Natural killer cell (primary cell): ENCODE results near the gene PCSK7. TPM values are rescaled to one million over a fixed set of nuclear protein-coding genes. Genes with fewer than 3 reads are reported as not detected.

Experiments used
- ATAC-seq, 3 donors: fragments of 150-1000 bp in 2 of 3; fragments of 200-7000 bp in 1 of 3; cut with Tn5 transposase; 1 replicate in 1 of 3; 2 replicates in 2 of 3; pipeline ENCODE4 v1.10.0; 2021; ENCODE audit warnings: mild to moderate bottlenecking in 2 of 3, moderate library complexity in 2 of 3
- DNase-seq, 2 donors: peaks; one replicate each; pipeline versions ENCODE4 v3.0.0 to v3.0.0-alpha.2; 2013 to 2021; ENCODE audit warnings: mixed read lengths in 1 of 2
- H3K27ac ChIP-seq: one replicate; pipeline ENCODE4 v1.5.1; 2013; ENCODE audit warnings: mild to moderate bottlenecking, low read length
- H3K27me3 ChIP-seq: one replicate; pipeline ENCODE4 v1.6.1; 2013; ENCODE audit warnings: low read length; ENCODE audit not compliant: control insufficient read depth, insufficient read depth
- H3K36me3 ChIP-seq: one replicate; pipeline ENCODE4 v1.6.1; 2013; ENCODE audit warnings: low read length; ENCODE audit not compliant: control insufficient read depth, insufficient read depth
- H3K4me1 ChIP-seq: one replicate; pipeline ENCODE4 v1.6.1; 2013; ENCODE audit warnings: low read length; ENCODE audit not compliant: control insufficient read depth, insufficient read depth
- H3K4me3 ChIP-seq: one replicate; pipeline ENCODE4 v1.5.1; 2013; ENCODE audit warnings: low read length
- H3K9me3 ChIP-seq: one replicate; pipeline ENCODE4 v1.6.1; 2013; ENCODE audit warnings: low read length; ENCODE audit not compliant: control insufficient read depth, insufficient read depth
- H3K27ac Mint-ChIP-seq, 2 donors: one replicate each; pipeline ENCODE4 v1.8.0; 2022; ENCODE audit warnings: mild to moderate bottlenecking in 2 of 2, mixed read lengths in 2 of 2, moderate library complexity in 1 of 2
- H3K27me3 Mint-ChIP-seq, 2 donors: one replicate each; pipeline ENCODE4 v1.8.0; 2022; ENCODE audit warnings: low read depth in 2 of 2, mixed read lengths in 2 of 2
- H3K36me3 Mint-ChIP-seq: one replicate; pipeline ENCODE4 v1.8.0; 2022; ENCODE audit warnings: mixed read lengths
- H3K4me1 Mint-ChIP-seq, 2 donors: one replicate each; pipeline ENCODE4 v1.8.0; 2022; ENCODE audit warnings: mixed read lengths in 2 of 2
- H3K4me3 Mint-ChIP-seq: one replicate; pipeline ENCODE4 v1.8.0; 2022; ENCODE audit warnings: mild to moderate bottlenecking, moderate library complexity, mixed read lengths
- H3K9me3 Mint-ChIP-seq, 2 donors: one replicate each; pipeline ENCODE4 v1.8.0; 2022; ENCODE audit warnings: mixed read lengths in 2 of 2
- WGBS: methylation state at CpG from one replicate; pipeline ENCODE4 v1.1.7; 2013; ENCODE audit warnings: missing lambda C conversion rate; ENCODE audit not compliant: insufficient coverage; 5-methylcytosine and 5-hydroxymethylcytosine counted together
- intact Hi-C: fragments of 100-400 bp; cut with micrococcal nuclease; formaldehyde crosslinking; loops from one replicate; pipeline ENCODE4 v1.14.2; 2022
- total RNA-seq, 4 donors: library from RNA; stranded (reverse); fragments of 120-200 nt in 1 of 4; gene quantifications; one replicate each; pipeline versions ENCODE4 v1.2.3 to v1.2.4, GENCODE V29; 2013 to 2022
- TF ChIP-seq, protein P1 (sequence below): fragments of 200-600 bp; IDR thresholded peaks from one replicate; pipeline ENCODE4 v1.8.0; 2022; ENCODE audit warnings: antibody characterized with exemption

The PCSK7 gene
- total RNA-seq, 3 donors from 2014 or later (not counting 1 experiment from before 2014, with no cell fraction given): 397 to 471 (median 441) TPM

DNA sequence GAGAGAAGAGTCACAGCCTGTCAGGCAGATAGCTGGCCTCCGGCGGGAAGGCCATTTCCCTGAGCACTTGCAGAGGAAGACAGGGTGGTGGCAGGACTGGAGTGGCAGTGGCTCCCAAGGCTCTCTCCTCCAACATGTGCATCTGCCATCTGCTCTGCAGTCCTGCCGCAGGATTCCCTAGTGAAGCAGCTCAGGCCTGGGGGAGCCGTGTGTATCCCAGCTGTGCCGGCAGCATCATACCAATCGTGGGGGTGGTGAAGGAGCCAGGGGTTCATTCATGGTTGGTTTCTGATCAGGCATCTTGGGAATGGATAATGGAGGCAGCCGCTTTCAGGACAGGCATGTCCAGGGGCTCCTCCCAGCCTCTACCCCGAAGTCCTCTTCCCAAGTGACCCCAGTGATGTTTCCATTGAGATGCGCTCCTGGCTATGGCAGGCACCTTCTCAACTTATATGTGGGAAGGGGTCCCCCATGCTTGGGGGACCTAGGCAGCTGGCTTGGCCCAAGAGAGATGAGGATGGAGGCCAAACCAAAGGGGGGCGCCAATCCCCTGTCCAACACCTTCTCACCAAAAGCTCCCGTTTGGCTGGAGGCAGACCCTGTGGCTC is 26.6 kb downstream of the PCSK7 start:
- no peak for DNase-seq
- H3K4me3 ChIP-seq: no peak overlapping the region
- H3K36me3 ChIP-seq: peaks cover 25% of the 10 kb centered on the region
- ATAC-seq: no peak
- no peaks in the 10 kb centered on the region for H3K9me3 ChIP-seq
- H3K27ac ChIP-seq: no peak overlapping the region
- Mint-ChIP-seq H3K4me1 (peaks cover 0 to 10% of the 10 kb centered on the region in 2 donors), H3K4me3 (no peak overlapping the region), H3K27me3 (no peaks in the 10 kb centered on the region), H3K36me3 (peaks cover 8% of the 10 kb centered on the region), H3K9me3 (no peaks in the 10 kb centered on the region), H3K27ac (peak overlapping the region; percentile 57 to 67)
- TF ChIP-seq, protein P1, sequence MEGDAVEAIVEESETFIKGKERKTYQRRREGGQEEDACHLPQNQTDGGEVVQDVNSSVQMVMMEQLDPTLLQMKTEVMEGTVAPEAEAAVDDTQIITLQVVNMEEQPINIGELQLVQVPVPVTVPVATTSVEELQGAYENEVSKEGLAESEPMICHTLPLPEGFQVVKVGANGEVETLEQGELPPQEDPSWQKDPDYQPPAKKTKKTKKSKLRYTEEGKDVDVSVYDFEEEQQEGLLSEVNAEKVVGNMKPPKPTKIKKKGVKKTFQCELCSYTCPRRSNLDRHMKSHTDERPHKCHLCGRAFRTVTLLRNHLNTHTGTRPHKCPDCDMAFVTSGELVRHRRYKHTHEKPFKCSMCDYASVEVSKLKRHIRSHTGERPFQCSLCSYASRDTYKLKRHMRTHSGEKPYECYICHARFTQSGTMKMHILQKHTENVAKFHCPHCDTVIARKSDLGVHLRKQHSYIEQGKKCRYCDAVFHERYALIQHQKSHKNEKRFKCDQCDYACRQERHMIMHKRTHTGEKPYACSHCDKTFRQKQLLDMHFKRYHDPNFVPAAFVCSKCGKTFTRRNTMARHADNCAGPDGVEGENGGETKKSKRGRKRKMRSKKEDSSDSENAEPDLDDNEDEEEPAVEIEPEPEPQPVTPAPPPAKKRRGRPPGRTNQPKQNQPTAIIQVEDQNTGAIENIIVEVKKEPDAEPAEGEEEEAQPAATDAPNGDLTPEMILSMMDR: no peak
- peaks cover 6% of the 10 kb centered on the region for H3K4me1 ChIP-seq
- intact Hi-C loops: no loop called here
- no peaks in the 10 kb centered on the region for H3K27me3 ChIP-seq
- 98% methylated on average over 9 of the region's 11 CpGs for WGBS

DNA sequence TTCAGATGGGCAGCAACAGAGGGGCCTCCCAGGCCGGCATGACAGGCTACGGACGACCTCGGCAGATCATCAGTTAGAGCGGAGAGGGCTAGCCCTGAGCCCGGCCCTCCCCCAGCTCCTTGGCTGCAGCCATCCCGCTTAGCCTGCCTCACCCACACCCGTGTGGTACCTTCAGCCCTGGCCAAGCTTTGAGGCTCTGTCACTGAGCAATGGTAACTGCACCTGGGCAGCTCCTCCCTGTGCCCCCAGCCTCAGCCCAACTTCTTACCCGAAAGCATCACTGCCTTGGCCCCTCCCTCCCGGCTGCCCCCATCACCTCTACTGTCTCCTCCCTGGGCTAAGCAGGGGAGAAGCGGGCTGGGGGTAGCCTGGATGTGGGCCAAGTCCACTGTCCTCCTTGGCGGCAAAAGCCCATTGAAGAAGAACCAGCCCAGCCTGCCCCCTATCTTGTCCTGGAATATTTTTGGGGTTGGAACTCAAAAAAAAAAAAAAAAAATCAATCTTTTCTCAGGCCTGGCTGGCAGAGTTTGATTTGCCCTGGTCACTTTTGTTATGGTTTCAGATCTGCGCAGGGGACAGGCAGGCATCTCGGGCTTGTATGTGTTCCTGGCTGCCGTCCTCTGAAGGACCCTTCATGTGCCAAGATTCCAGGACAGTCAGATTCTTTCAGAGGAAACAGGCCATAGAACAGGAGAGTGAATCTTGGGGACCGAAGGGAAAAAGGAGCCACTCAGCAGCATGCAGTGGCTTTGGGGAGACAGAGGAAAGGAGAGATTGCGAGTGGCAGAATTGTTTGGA is 27.4 kb downstream of the PCSK7 start:
- no peaks in the 10 kb centered on the region for H3K9me3 ChIP-seq
- peaks cover 6% of the 10 kb centered on the region for H3K4me1 ChIP-seq
- intact Hi-C loops: no loop called here
- TF ChIP-seq, protein P1: no peak
- H3K27ac ChIP-seq: no peak overlapping the region
- Mint-ChIP-seq H3K27ac (peak overlapping the region; percentile 67 to 77), H3K36me3 (peaks cover 8% of the 10 kb centered on the region), H3K27me3 (no peaks in the 10 kb centered on the region), H3K9me3 (no peaks in the 10 kb centered on the region), H3K4me1 (peaks cover 0 to 10% of the 10 kb centered on the region in 2 donors), H3K4me3 (no peak overlapping the region)
- no peaks in the 10 kb centered on the region for H3K27me3 ChIP-seq
- DNase-seq (no peak), ATAC-seq (no peak)
- no peak overlapping the region for H3K4me3 ChIP-seq
- 96% methylated on average over 17 of the region's 17 CpGs for WGBS
- peaks cover 25% of the 10 kb centered on the region for H3K36me3 ChIP-seq

DNA sequence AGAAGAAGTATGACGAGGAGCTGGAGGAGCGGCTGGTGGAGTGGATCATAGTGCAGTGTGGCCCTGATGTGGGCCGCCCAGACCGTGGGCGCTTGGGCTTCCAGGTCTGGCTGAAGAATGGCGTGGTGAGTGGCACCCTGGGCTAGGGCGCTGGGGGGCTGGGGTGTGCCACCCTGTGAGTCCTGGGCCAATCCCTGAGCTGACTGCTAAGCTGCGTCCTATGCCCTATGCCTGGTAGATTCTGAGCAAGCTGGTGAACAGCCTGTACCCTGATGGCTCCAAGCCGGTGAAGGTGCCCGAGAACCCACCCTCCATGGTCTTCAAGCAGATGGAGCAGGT is 28.8 kb downstream of the PCSK7 start:
- intact Hi-C loops: no loop called here
- Mint-ChIP-seq H3K4me3 (no peak overlapping the region), H3K9me3 (no peaks in the 10 kb centered on the region), H3K36me3 (peaks cover 8% of the 10 kb centered on the region), H3K4me1 (peaks cover 0 to 10% of the 10 kb centered on the region in 2 donors), H3K27ac (peak overlapping the region; percentile 45 to 77), H3K27me3 (no peaks in the 10 kb centered on the region)
- Histone ChIP-seq H3K27me3 (no peaks in the 10 kb centered on the region), H3K4me1 (peaks cover 6% of the 10 kb centered on the region), H3K36me3 (peaks cover 25% of the 10 kb centered on the region), H3K9me3 (no peaks in the 10 kb centered on the region), H3K27ac (no peak overlapping the region), H3K4me3 (no peak overlapping the region)
- DNase-seq: no peak
- ATAC-seq: no peak
- WGBS: 93% methylated on average over 10 of the region's 10 CpGs
- TF ChIP-seq, protein P1: no peak
